Activated naive CD8-positive, alpha-beta T cell (primary cell): ENCODE data around the gene TRMT2A.
A peak's percentile ranks its signal among the peaks of the same experiment; 100 is the strongest.
"Not testable (repeated sequence)": the region's sequence is repeated elsewhere in the genome, so short reads cannot be mapped to it uniquely, and the experiment has no call there.

Experiments
- H3K27ac Mint-ChIP-seq: one replicate; pipeline ENCODE4 v1.8.0; 2021; ENCODE audit warnings: mixed read lengths
- H3K27me3 Mint-ChIP-seq: one replicate; pipeline ENCODE4 v1.8.0; 2021; ENCODE audit warnings: mixed read lengths
- H3K36me3 Mint-ChIP-seq: one replicate; pipeline ENCODE4 v1.8.0; 2021; ENCODE audit warnings: mixed read lengths
- H3K4me1 Mint-ChIP-seq: one replicate; pipeline ENCODE4 v1.8.0; 2021; ENCODE audit warnings: low read depth, mixed read lengths
- H3K4me3 Mint-ChIP-seq: one replicate; pipeline ENCODE4 v1.8.0; 2021; ENCODE audit warnings: mild to moderate bottlenecking, mixed read lengths
- H3K9me3 Mint-ChIP-seq: one replicate; pipeline ENCODE4 v1.8.0; 2021; ENCODE audit warnings: low read depth, mixed read lengths

TRMT2A gene

DNA sequence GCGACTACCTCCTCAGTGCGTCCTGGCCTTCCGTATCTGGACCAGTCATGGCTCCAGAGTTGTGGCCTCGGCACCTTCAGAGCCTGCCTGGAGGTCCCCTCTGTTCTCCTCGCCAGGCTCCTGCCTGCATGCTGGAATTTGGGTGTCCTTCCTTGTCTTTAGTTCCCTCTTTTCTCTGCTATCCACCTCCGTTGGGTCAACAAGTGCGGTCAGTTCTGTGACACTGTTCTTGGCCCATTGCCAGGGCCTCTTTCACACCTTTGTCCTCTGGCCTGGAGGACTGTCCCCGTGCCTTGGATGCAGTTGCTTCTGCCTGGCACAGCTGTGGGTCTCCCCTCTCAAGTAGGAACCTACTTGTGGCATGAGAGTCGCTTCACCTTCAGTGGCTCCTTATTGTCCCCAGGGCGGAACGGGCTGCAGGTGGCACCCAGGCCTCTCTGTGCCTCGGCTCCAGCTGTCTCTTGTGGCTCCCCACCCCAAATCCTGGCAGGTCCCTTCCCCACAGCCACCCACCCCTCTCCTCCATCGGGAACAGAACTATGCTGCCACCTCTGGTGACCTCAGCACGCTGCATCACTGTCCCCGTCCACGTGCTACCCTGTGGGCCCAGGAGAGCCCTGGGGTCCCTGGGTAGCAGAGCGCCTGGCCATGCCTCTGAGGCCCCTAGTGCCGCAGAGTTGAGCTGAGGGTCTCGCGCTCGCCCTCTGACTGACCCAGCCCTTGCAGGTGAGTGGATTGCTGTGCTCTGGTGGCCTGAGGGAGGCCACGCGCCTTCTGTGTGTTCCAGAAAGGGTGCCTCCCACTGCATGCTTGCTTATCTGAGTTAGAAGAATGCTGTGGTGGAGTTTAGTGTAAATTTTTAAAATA is 32.2 kb downstream of the TRMT2A start:
- H3K9me3 Mint-ChIP-seq, result no peaks in the 10 kb centered on the region
- peak overlapping the region; percentile 58 for H3K27ac Mint-ChIP-seq

DNA sequence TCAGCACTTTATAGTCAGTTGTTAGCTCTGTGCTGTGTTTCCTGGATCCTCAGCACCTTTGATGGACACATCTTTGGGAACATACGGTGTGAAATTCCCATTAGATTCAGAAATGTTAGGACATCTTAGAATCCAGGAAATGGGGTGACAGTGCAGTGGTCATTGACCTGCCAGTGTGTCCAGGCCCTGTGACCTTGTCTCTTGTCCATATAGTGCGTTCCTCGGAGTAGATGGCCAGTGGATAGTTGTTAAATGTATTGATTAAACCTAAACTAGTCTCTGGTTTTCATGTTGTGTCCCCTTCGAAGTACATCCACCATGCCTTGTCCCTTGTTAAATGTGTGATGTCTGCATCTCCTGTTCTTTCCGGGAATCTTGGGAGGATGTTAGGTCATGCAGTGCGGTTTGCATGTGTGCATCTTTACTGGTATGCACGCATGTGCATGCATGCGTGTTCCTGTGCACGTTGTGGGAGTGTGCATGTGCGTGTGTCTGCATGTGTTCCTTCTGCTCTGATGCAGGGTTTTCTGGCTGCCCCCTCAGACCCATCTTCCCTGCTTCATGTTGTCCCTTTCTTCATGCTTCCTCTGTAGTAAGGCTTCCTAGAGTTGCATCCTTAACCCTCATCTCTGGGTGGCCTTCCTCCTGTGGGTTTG is 33.0 kb downstream of the TRMT2A start:
- H3K9me3 Mint-ChIP-seq, result no peaks in the 10 kb centered on the region
- peaks cover 7% of the 10 kb centered on the region for H3K36me3 Mint-ChIP-seq
- H3K27ac Mint-ChIP-seq, result peak overlapping the region; percentile 58
- H3K4me3 Mint-ChIP-seq, result peak overlapping the region; percentile 57
- no peaks in the 10 kb centered on the region for H3K27me3 Mint-ChIP-seq
- peaks cover 55% of the 10 kb centered on the region for H3K4me1 Mint-ChIP-seq

More for the DNA sequence above, 32.2 kb downstream of the TRMT2A start:
- Mint-ChIP-seq H3K27me3 (no peaks in the 10 kb centered on the region), H3K4me3 (no peak overlapping the region), H3K36me3 (peaks cover 7% of the 10 kb centered on the region), H3K4me1 (peaks cover 60% of the 10 kb centered on the region)

DNA sequence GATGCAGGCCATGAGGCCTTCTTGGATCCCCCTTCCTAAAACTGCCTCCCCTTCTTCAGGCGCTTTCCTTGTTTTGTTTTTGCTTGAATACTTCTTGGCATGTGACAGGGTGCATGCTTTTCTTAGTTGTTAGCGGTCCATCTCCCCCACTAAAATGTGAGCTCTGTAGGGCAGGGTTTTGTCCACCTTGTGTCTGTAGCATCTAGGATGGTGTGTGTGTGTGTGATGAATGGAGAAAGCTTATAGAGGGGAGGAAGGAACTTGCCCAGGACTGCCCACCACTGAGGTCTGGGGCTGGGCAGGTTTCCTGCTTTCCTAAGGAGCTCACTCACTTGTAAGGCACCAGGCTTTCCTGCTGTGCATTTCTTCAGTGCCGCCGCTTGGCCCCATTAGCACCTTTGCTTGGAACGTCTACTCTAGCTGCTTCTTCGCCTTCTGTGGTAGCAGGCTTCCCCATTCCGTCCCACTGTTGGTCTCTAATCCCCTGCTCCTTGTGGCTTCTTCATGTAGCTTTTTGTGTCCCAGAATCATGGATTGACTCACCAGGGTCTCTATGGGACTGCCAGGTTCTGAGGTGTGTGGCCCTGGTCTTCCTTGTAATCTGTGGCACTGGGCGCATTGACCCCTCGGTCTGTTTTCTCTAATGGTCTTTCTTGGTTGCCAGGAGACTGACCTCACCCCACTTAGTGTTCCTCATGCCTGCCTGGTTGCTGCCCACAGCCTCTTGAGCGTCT is 33.7 kb downstream of the TRMT2A start:
- Mint-ChIP-seq H3K27ac (peak overlapping the region; percentile 71), H3K9me3 (no peaks in the 10 kb centered on the region), H3K4me3 (peak overlapping the region; percentile 57), H3K27me3 (no peaks in the 10 kb centered on the region), H3K4me1 (peaks cover 54% of the 10 kb centered on the region), H3K36me3 (peaks cover 7% of the 10 kb centered on the region)

DNA sequence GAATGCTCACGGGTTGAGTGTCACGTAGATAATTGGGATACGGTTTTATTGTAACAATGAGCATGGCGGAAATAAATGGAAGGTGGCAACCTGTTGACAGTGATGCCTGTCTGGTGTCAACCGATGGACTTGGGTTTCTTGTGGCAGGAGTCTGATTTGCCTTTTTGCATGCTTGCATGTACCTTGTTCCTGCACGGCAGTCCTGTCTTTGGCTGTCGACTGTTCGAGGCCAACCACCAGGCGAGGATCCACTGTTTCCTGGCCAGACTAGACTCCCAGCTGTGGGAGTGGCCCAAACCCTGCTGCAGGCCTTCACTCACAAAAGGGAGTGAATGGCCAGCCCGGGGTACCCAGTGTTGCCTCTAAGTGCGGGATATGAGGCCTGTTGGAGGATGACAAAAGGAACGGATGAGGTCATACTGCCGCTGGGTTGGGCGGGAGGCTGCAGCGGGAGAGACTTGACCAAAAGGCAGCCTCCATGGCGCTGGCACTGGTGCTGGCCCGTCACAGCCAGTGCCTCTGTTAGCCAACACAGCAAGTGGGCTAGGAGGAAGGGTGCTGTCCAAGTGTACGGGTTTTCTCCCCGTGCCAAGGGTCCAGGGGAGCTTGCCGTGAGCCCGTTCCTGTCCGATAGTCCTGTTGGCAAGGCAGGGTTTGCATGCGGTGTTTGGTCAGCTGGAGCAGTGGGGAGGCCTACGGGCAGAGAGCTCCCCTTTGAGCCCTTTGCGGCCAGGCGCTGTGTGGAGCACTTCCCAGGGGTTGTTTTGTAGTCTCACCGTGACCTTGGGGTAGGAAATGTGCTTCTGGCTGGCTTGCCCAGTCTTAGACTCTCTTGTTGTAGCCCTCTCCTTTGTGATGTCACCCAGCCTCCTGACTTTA is 36.0 kb downstream of the TRMT2A start:
- H3K4me1 Mint-ChIP-seq, result peaks cover 45% of the 10 kb centered on the region
- H3K9me3 Mint-ChIP-seq, result no peaks in the 10 kb centered on the region
- H3K27ac Mint-ChIP-seq, result peak overlapping the region; percentile 90
- H3K4me3 Mint-ChIP-seq, result peak overlapping the region; percentile 82
- H3K36me3 Mint-ChIP-seq, result no peaks in the 10 kb centered on the region
- H3K27me3 Mint-ChIP-seq, result no peaks in the 10 kb centered on the region

DNA sequence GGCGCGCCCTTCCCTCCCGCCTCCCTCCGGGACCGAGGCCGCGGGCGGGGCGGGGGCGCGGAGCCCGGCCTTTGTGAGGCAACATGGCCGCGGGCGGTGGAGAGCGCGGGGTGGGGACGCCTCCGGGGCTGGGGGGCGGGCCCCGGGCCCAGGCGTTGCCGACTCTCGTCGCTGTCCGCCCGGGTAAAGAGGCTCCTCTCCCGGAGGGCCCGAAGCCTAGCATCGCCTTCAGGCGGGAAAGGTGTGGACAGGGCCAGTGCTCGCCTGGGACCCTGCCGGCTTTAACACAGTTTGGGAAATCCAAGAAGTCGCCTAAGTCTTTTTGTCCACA is 36.6 kb downstream of the TRMT2A start:
- Mint-ChIP-seq H3K9me3 (no peaks in the 10 kb centered on the region), H3K36me3 (no peaks in the 10 kb centered on the region), H3K27me3 (no peaks in the 10 kb centered on the region), H3K27ac (peak overlapping the region; percentile 85), H3K4me3 (peak overlapping the region; percentile 82), H3K4me1 (peaks cover 43% of the 10 kb centered on the region)

DNA sequence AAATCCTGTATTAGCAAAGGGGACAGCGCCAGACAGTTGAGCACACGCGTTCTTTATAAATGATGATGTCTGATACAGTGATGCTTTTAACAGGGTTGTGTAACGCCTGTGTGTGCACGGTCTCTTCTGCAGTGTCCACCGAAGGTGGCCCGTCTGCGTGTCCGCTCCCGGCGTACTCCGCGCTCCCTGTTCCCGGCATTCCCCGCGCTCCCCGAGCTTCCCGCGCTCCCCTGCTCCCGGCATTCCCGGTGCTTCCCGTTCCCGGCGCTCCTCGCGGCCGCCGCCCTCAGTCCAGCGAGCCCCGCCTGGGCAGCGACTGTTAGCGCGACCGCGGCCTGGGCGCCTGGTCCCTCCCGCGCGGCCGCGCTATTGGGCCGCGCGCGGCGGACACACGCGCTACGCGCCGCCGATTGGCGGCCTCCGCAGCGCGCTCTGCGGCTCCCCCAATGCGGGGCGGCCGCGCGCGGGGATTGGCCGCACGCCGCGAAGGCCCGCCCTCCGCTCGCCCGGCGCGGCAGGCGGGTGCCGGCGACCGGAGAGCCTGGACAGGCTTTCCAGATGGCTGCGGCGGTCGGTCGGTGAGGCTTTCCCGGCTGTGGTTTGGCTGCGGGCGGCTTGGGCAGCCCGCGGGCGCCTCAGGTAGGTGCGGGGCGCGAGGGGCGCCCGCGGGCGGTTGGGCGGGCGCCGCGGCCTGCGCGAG is 37.1 kb downstream of the TRMT2A start, which contains the start of gene DGCR8:
Gene DGCR8 (plus strand): TSS at position 497 of the 700 bp plus-strand sequence. CDS start 5,723 bp downstream, outside the sequence.
- Mint-ChIP-seq H3K4me3 (peak within 1 kb of the TSS; percentile 90), H3K27me3 (no peaks in the 10 kb centered on the region), H3K4me1 (peaks cover 38% of the 10 kb centered on the region), H3K27ac (peak within 1 kb of the TSS; percentile 85), H3K36me3 (no peaks in the 10 kb centered on the region), H3K9me3 (no peaks in the 10 kb centered on the region)

DNA sequence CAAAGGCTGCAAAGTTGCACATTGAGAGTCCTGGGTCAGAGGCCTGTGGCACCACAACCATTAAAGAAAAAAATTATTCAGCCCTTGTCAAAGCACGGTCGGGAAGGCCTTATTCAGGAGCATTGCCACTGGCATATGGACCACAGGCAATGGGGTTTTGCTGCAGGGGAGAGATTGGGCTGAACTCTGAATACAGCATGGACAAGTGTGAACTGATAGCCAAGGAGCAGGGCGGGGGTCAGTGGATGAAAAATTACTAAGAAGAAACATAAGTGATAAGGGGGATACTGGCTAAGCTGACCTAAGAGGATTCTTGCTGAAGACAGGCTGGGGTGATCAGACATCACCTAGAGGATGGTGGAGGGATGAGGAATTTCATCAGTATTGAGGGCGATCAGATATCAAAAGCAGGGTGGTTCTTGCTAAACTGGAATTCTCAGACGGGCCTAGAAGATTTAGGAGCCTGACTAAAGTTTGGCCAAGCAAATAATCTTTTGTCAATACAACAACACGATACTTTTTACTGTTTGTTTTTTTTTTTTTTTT is 40.3 kb downstream of the TRMT2A start:
- no peaks in the 10 kb centered on the region for H3K9me3 Mint-ChIP-seq
- H3K36me3 Mint-ChIP-seq, result no peaks in the 10 kb centered on the region
- H3K27ac Mint-ChIP-seq, result no peak overlapping the region
- H3K27me3 Mint-ChIP-seq, result no peaks in the 10 kb centered on the region
- no peak overlapping the region for H3K4me3 Mint-ChIP-seq
- H3K4me1 Mint-ChIP-seq, result peaks cover 11% of the 10 kb centered on the region

DNA sequence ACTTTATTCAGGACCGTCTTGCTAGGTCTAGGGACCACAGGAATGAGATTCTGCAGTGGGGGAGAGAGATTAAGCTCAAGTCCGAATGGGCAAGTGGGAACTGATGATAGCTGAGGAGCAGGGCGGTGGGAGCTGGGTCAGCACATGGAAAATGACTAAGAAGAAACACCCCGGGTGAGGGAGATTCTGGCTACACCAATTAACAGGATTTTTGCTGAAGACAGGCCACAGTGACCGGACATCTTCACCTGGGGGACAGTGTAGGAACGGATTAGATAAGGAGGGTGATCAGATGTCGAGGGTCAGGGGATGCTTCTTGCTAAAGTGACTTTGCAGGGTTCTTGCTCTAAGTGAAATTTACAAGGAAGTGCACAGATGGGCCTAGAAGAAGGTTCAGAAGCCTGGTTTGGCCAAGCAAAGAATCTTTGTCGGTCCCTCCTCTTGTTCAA is 45.5 kb downstream of the TRMT2A start:
- Mint-ChIP-seq H3K4me1 (no peaks in the 10 kb centered on the region), H3K36me3 (no peaks in the 10 kb centered on the region), H3K4me3 (no peak overlapping the region)

DNA sequence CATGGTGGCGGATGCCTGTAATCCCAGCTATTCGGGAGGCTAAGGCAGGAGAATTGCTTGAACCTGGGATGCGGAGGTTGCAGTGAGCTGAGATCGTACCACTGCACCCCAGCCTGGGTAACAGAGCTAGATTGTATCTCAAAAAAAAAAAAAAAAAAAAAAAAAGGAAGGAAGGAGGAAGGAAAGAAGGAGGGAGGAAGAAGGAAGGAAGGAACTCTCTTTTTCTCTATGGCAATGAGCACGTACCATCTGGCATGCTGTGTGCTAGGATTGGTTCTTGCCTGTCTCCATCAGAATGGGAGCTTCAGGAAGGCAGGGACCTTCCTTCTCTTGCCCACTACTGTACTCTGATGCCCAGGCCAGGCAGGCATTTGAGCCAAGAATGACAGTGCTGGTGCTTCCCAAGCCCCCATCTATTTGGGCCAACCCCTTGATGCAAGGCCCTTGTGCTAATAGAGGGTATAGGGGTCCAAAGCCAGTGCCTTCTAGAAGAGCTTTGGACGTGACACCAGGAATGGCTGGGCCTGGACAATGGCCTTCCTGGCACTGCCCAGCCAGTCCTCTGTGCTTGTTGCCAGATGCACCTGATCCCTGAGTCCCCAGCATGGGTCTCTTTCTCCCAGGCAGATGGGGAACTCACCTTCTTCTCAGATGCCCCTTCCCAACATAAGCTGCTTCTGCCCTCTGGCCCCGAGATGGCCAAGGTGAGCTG is 47.5 kb downstream of the TRMT2A start:
- no peaks in the 10 kb centered on the region for H3K27me3 Mint-ChIP-seq
- no peaks in the 10 kb centered on the region for H3K36me3 Mint-ChIP-seq
- no peak overlapping the region for H3K27ac Mint-ChIP-seq
- H3K4me3 Mint-ChIP-seq, result no peak overlapping the region
- no peaks in the 10 kb centered on the region for H3K4me1 Mint-ChIP-seq
- no peaks in the 10 kb centered on the region for H3K9me3 Mint-ChIP-seq

More for the DNA sequence above, 45.5 kb downstream of the TRMT2A start:
- Mint-ChIP-seq H3K27me3 (no peaks in the 10 kb centered on the region), H3K9me3 (no peaks in the 10 kb centered on the region), H3K27ac (no peak overlapping the region)

DNA sequence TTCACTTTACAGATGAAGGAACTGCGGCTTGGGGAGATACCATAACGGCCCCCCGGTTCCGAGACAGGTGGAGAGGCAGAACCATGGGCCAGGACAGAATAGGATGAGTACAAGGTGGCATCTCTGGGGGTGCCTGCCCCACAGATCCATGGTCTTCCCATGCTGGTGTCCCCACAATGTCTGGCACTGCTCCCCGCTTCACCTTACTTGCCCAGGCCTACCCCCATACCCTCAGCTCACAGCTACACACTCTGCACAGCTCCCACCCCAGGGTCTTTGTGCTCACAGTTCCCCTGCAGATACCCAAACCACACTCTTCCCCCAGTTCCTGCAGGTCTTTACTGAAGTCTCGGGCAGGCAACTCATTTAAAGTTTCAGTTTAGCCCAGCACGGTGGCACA is 48.4 kb downstream of the TRMT2A start:
- Mint-ChIP-seq H3K27ac (no peak overlapping the region), H3K4me1 (no peaks in the 10 kb centered on the region), H3K27me3 (no peaks in the 10 kb centered on the region), H3K9me3 (no peaks in the 10 kb centered on the region), H3K36me3 (no peaks in the 10 kb centered on the region), H3K4me3 (no peak overlapping the region)

DNA sequence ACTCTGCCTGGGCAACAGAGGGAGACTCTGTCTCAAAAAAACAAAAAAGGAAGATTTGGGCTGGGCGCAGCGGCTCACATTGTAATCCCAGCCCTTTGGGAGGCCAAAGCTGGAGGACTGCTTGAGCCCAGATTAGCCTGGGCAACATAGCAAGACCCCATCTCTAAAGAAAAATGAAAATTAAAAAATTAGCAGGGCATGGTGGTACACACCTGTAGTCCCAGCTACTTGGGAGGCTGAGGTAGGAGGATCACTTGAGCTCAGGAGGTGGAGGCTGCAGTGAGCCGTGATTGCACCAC is 49.7 kb downstream of the TRMT2A start:
- not testable (repeated sequence) for H3K9me3 Mint-ChIP-seq, H3K36me3 Mint-ChIP-seq, H3K4me3 Mint-ChIP-seq, H3K27ac Mint-ChIP-seq, H3K27me3 Mint-ChIP-seq, H3K4me1 Mint-ChIP-seq

DNA sequence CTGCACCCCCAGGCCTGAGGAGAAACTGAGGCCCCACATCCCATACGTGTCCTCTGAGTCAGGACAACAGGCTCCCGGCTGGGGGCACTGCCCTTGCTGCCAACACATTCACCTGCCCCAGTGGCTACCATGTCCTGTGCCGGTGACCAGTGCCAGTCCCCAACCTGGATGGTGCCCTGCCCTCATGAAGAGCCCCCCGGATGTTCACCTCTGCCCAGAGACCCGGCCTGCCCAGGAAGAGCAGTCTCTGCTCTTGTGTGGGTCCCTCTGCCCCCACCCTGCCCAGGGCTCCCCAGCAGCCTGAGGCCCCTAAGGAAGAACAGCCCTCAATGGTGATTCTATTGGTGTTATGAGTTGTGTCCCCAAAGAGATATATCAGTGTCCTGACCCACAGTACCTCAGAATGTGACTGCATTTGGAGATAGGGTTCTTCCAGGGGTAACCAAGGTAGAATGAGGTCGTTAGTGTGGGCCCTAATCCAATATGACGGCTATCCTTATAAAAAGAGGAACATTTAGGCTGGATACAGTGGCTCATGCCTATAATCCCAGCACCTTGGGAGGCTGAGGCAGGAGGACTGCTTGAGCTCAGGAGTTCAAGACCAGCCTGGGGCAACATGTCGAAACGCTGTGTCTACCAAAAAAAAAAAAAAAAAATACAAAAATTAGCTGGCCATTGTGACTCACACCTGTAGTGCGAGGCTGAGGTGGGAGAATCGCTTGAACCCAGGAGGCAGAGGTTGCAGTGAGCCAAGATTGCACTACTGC is 50.2 kb downstream of the TRMT2A start:
- Mint-ChIP-seq H3K4me1 (no peaks in the 10 kb centered on the region), H3K36me3 (no peaks in the 10 kb centered on the region), H3K4me3 (no peak overlapping the region), H3K27me3 (no peaks in the 10 kb centered on the region), H3K27ac (no peak overlapping the region), H3K9me3 (no peaks in the 10 kb centered on the region)
